Spleen (tissue), 11 donors: ENCODE measurements around the gene TRMT61A. TPM values are rescaled to one million over a fixed set of nuclear protein-coding genes. Genes with fewer than 3 reads are reported as not detected.

Source experiments
- DNase-seq: peaks from one replicate; pipeline ENCODE4 v3.0.0-alpha.2; 2020
- H3K27ac ChIP-seq, 8 donors: fragments of 200-600 bp; sonication (generic) in 7 of 8; 1 replicate in 4 of 8; 2 replicates in 4 of 8; pipeline versions ENCODE4 v1.5.0 to v1.8.0; 2016 to 2021; ENCODE audit warnings: inconsistent platforms in 4 of 8, mild to moderate bottlenecking in 4 of 8, moderate library complexity in 1 of 8
- H3K27me3 ChIP-seq, 7 donors: fragments of 200-600 bp; sonication (generic) in 6 of 7; replicated peaks in 1 of 7; 1 replicate in 4 of 7; 2 replicates in 3 of 7; pipeline versions ENCODE4 v1.5.0 to v1.8.0; 2016 to 2021; ENCODE audit warnings: inconsistent platforms in 3 of 7, mild to moderate bottlenecking in 1 of 7
- H3K36me3 ChIP-seq, 6 donors: fragments of 200-600 bp; sonication (generic) in 5 of 6; 1 replicate in 4 of 6; 2 replicates in 2 of 6; pipeline versions ENCODE4 v1.5.0 to v1.8.0; 2016 to 2021; ENCODE audit warnings: inconsistent platforms in 2 of 6
- H3K4me1 ChIP-seq, 6 donors: fragments of 200-600 bp; sonication (generic) in 5 of 6; 1 replicate in 3 of 6; 2 replicates in 3 of 6; pipeline versions ENCODE4 v1.5.0 to v1.8.0; 2016 to 2021; ENCODE audit warnings: inconsistent platforms in 3 of 6
- H3K4me3 ChIP-seq, 8 donors: fragments of 200-600 bp; sonication (generic) in 7 of 8; 1 replicate in 4 of 8; 2 replicates in 4 of 8; pipeline versions ENCODE4 v1.5.0 to v1.8.0; 2016 to 2021; ENCODE audit warnings: inconsistent platforms in 4 of 8, mild to moderate bottlenecking in 4 of 8, moderate library complexity in 2 of 8
- H3K9me3 ChIP-seq, 8 donors: fragments of 200-600 bp; sonication (generic) in 7 of 8; 1 replicate in 4 of 8; 2 replicates in 4 of 8; pipeline versions ENCODE4 v1.5.0 to v1.8.0; 2016 to 2021; ENCODE audit warnings: inconsistent platforms in 4 of 8
- POLR2A ChIP-seq, 3 donors: fragments of 450-650 bp; IDR thresholded peaks; one replicate each; pipeline ENCODE4 v1.5.1; 2017; ENCODE audit warnings: antibody characterized with exemption in 3 of 3, mild to moderate bottlenecking in 1 of 3
- POLR2AphosphoS5 ChIP-seq, 3 donors: sonication (generic); formaldehyde crosslinking; IDR thresholded peaks; one replicate each; pipeline ENCODE4 v1.5.1; 2017; ENCODE audit warnings: antibody characterized with exemption in 3 of 3
- WGBS, 5 donors: extraction: QIAGEN DNeasy Blood & Tissue Kit in 3 of 5; methylation state at CpG; one replicate each; pipeline versions ENCODE4 v1.1.5 to v1.1.7; 2013 to 2018; 5-methylcytosine and 5-hydroxymethylcytosine counted together
- intact Hi-C: fragments of 100-400 bp; cut with DNase I; formaldehyde crosslinking; loops from one replicate; pipeline ENCODE4 v1.15.0; 2023; ENCODE audit warnings: low total_unique reads
- polyA plus RNA-seq, 3 donors: library from polyadenylated mRNA; stranded (reverse); fragments of 200-250 nt; gene quantifications; one replicate each; pipeline ENCODE4 v1.2.1, GENCODE V29; 2013
- total RNA-seq, 7 donors: library from RNA; depleted of rRNA in 3 of 7; stranded (reverse); fragments of >200 nt in 3 of 7; fragmentation: NEBNext Ultra II Directional in 4 of 7; extraction: Animal tissue kit (Norgen Biotek cat#: 25700) in 4 of 7; gene quantifications; one replicate each; pipeline versions ENCODE4 v1.1.0 to v1.2.1, GENCODE V29; 2016 to 2021
- TF ChIP-seq, protein P1 (sequence below), 11 experiments: fragments of 200-600 bp in 7 of 11; fragments of 450-650 bp in 4 of 11; sonication (generic) in 4 of 11; IDR thresholded peaks in 8 of 11; conservative IDR thresholded peaks in 3 of 11; 1 replicate in 7 of 11; 2 replicates in 4 of 11; pipeline versions ENCODE4 v1.4.0 to v1.8.0; 2016 to 2021; ENCODE audit warnings: antibody characterized with exemption in 11 of 11, inconsistent platforms in 4 of 11, mild to moderate bottlenecking in 1 of 11
- donor health status: healthy with polysubstance abuse.
- donor health status: DM: no; HTN: no; CAD: no; lungs with moderate emphysema.
- donor health status: DM: no; HTN: no; CAD: no.
- donor health status: Bipolar disorder and iron deficiency.
- donor health status: healthy.
- donor health status: DM: no; HTN: no; CAD: no.
- donor health status: DM: yes; HTN: yes; CAD: no.

Gene TRMT61A
- total and polyA plus RNA-seq, 10 donors, result 8.0 to 14.2 (median 9.5) TPM

DNA sequence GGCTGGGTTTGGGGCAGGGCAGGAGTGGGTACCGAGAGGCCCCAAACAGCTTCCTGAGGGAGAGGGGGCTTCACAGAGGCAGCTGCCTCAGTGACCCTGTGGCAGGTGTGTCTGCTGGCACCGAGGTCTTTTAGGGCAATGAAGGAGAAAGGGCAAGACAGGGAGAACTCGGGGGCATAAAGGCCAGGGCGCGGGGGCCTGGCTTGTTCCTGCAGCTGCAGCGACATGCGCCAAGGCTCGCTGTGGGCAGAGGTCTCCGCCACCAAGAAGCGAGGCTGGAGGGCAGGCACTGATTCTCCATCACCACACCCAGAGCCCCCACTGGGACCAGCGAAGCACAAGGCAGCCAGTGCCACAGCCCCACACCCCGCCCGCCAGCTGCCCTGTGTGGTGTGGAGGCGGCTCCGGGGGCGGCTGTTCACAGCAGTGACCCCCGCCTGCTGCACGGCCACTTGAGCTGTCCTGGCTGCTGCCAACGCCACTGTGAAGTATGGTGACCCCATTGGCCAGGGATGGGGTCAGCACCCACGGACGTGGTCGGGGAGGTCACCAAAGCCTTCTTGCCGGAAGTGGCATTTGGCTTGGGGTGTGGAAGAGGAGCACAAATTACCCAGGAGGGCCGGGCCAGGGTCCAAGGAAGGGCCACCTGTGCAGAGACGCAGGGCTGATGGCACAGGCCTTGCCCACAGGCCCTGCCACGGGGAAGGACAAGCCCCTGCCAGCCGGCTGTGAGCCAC is 17.1 kb downstream of the TRMT61A start:
- no peak overlapping the region for H3K4me3 ChIP-seq
- intact Hi-C loops, result no loop called here
- TF ChIP-seq POLR2A (IDR thresholded peaks at IDR 0.05), result no peak
- TF ChIP-seq POLR2AphosphoS5 (IDR thresholded peaks at IDR 0.05), result no peak
- TF ChIP-seq, protein P1, sequence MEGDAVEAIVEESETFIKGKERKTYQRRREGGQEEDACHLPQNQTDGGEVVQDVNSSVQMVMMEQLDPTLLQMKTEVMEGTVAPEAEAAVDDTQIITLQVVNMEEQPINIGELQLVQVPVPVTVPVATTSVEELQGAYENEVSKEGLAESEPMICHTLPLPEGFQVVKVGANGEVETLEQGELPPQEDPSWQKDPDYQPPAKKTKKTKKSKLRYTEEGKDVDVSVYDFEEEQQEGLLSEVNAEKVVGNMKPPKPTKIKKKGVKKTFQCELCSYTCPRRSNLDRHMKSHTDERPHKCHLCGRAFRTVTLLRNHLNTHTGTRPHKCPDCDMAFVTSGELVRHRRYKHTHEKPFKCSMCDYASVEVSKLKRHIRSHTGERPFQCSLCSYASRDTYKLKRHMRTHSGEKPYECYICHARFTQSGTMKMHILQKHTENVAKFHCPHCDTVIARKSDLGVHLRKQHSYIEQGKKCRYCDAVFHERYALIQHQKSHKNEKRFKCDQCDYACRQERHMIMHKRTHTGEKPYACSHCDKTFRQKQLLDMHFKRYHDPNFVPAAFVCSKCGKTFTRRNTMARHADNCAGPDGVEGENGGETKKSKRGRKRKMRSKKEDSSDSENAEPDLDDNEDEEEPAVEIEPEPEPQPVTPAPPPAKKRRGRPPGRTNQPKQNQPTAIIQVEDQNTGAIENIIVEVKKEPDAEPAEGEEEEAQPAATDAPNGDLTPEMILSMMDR (IDR thresholded peaks at IDR 0.05 in 8 of 11, conservative IDR thresholded peaks at IDR 0.05 in 3 of 11), result no peak
- H3K9me3 ChIP-seq, result no peaks in the 10 kb centered on the region
- WGBS, 5 donors, result 77 to 91% (median 84%) methylated on average over 13 to 27 of the region's 27 CpGs
- H3K36me3 ChIP-seq, result no peaks in the 10 kb centered on the region
- no peak overlapping the region for H3K27ac ChIP-seq
- peaks cover 0 to 46% (median 18%) of the 10 kb centered on the region in 6 donors for H3K4me1 ChIP-seq
- DNase-seq, result peak; percentile 68
- H3K27me3 ChIP-seq, result peaks cover 0 to 36% (median 5%) of the 10 kb centered on the region in 7 donors

DNA sequence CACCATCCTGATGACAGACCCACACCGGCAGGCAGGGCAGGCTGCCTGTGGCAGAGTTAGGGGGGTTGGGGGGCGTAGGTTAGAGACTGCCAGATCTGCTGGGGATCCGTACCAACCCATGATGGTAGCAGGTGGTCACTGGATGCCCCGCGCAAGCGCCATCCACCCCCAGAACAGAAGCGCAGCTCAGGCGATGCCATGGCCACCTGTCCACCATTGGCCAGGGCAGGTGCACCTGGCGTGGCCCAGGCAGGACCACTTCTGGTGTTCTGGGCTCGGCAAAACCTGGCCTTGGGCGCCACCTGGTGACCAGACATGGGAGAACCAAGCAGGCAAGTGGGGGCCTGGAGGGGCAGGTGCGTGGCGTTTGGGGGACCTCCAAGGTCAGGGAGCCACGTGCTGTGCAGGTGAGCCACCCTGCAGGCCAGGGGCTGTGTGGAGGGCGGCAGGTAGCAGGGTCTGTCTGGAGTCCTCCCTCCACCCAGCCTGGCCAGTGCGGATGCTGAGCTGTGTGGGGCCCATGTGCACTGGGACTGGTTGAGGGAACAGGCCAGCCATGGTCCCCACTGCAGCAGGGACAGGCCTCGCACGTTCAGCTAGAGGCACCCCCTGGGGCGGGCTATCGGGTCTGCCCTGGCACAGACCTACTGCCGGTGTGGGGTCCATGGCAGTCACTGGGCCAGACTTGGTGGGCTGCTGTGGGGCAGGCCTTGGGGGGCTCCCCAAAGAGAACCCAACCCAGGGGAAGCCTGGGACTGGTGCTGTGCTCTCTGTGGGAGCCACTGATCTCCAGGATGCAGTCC is 17.9 kb downstream of the TRMT61A start:
- Histone ChIP-seq H3K4me3 (no peak overlapping the region), H3K27ac (no peak overlapping the region), H3K36me3 (no peaks in the 10 kb centered on the region), H3K27me3 (peaks cover 0 to 29% (median 5%) of the 10 kb centered on the region in 7 donors), H3K4me1 (peaks cover 0 to 52% (median 21%) of the 10 kb centered on the region in 6 donors), H3K9me3 (no peaks in the 10 kb centered on the region)
- 24 to 47% (median 28%) methylated on average over 7 to 21 of the region's 21 CpGs for WGBS, 5 donors
- peak; percentile 93 for DNase-seq
- intact Hi-C loops, result no loop called here
- TF ChIP-seq, protein P1 (IDR thresholded peaks at IDR 0.05 in 8 of 11, conservative IDR thresholded peaks at IDR 0.05 in 3 of 11), result peak; percentile 87 to 95 (median 92)
- no peak for TF ChIP-seq POLR2A (IDR thresholded peaks at IDR 0.05)
- peak; percentile 45 to 64 (median 57) for TF ChIP-seq POLR2AphosphoS5 (IDR thresholded peaks at IDR 0.05)

DNA sequence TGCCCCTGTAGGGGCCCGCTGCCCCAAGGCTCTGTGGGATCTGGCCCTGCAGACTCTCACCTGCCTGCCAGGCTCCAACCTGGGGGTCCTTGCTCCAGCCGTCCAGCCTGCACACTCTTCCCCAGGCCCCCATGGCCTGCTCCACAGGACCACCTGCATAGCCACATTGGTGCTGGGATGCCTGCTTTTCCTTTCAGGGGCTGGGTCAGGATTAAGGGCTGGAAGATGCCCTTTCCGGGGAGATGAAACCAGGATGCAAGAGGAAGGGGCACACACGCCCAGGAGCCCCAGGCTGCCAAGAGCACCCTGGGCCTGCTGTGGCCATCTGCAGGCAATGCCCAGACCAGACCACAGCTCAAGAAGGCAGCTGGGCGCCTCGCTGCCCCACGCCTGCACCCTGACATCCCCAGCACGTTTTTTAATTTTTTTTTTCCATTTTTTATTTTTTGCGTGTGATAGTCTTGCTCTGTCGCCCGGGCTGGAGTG is 18.5 kb downstream of the TRMT61A start:
- WGBS, 5 donors, result 85 to 95% (median 91%) methylated on average over 11 of the region's 11 CpGs
- no peak overlapping the region for H3K4me3 ChIP-seq
- intact Hi-C loops, result no loop called here
- TF ChIP-seq, protein P1 (IDR thresholded peaks at IDR 0.05 in 8 of 11, conservative IDR thresholded peaks at IDR 0.05 in 3 of 11), result no peak
- TF ChIP-seq POLR2AphosphoS5 (IDR thresholded peaks at IDR 0.05) (no peak), POLR2A (IDR thresholded peaks at IDR 0.05) (no peak)
- DNase-seq, result no peak
- H3K36me3 ChIP-seq, result peaks cover 0 to 2% (median 0%) of the 10 kb centered on the region in 6 donors
- H3K4me1 ChIP-seq, result peaks cover 0 to 54% (median 24%) of the 10 kb centered on the region in 6 donors
- H3K27ac ChIP-seq, result no peak overlapping the region
- H3K9me3 ChIP-seq, result no peaks in the 10 kb centered on the region
- peaks cover 0 to 22% (median 3%) of the 10 kb centered on the region in 7 donors for H3K27me3 ChIP-seq
